Effector memory CD4-positive, alpha-beta T cell (primary cell): ENCODE results near the gene NSMF.

Experiments
- DNase-seq, 3 donors: peaks; one replicate each; pipeline ENCODE4 v3.0.0-alpha.2; 2020
- H3K27ac ChIP-seq: 2 replicates; pipeline ENCODE4 v1.7.0; 2013; ENCODE audit warnings: mild to moderate bottlenecking, low read length, moderate library complexity; ENCODE audit not compliant: insufficient read depth, poor library complexity, severe bottlenecking
- H3K27me3 ChIP-seq: replicated peaks from 2 replicates; pipeline ENCODE4 v1.7.0; 2013; ENCODE audit warnings: mild to moderate bottlenecking, low read length; ENCODE audit not compliant: insufficient read depth, control insufficient read depth, poor library complexity, severe bottlenecking
- H3K36me3 ChIP-seq: 2 replicates; pipeline ENCODE4 v1.7.0; 2013; ENCODE audit warnings: mild to moderate bottlenecking, low read length, moderate library complexity; ENCODE audit not compliant: control insufficient read depth, insufficient read depth
- H3K4me1 ChIP-seq: 2 replicates; pipeline ENCODE4 v1.7.0; 2013; ENCODE audit warnings: low read length, mild to moderate bottlenecking; ENCODE audit not compliant: control insufficient read depth, insufficient read depth, poor library complexity, severe bottlenecking
- H3K4me3 ChIP-seq: 2 replicates; pipeline ENCODE4 v1.7.0; 2013; ENCODE audit warnings: low read length, low read depth, mild to moderate bottlenecking; ENCODE audit not compliant: insufficient read depth, poor library complexity, severe bottlenecking
- H3K9me3 ChIP-seq: 2 replicates; pipeline ENCODE4 v1.7.0; 2013; ENCODE audit warnings: mild to moderate bottlenecking, low read length, moderate library complexity; ENCODE audit not compliant: control insufficient read depth

The NSMF gene

DNA sequence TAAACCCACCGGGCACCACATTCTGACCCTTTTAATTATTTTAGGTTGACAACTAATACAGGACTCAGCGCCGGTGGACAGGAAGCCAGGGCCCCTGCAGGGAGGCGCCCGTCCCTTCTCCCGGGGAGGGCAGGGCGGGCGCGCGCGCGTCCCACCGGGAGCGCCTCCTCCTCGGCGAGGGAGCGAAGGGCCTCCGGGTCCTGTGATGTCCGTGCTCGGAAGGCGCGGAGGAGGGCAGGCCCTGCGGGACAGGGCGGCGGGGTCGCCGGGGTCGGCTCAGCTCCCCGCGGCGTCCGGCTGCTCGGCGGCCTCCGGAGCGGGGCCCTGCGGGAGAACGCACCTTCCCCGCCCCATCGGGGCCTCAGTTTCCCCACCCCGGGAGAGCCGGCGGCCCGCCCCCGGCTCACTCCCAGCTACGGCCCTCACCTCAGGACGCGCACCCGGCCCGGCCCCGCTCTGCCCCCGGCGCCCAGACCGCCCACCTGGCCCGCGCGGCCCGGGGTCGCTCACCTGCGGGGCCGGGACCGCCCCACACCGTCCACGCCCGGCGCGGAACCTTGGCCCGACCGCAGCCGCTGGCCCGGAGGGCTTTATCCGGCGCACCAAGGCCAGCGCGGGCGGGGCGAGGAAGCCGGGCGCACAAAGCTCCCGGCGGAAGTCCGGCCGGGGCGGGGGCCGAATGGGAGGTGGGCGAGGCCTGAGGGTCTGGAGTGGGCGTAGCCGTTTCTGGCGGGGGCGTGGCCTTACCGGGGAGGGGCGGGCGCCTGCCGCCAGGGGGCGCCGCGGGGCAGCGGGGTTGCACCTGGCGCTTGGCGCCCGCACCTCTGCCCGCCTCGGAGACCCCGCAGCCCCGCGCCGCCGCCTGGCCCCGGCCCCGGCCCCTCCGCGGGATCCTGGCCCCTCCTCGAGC is 36.3 kb downstream of the NSMF start, which contains the start of the genes EXD3 and NOXA1:
Gene EXD3, minus strand, starts transcription at position 559 of the 910 bp plus-strand sequence. CDS start 27,805 bp downstream, outside the sequence.
Gene NOXA1, plus strand, starts transcription at position 790 of the 910 bp plus-strand sequence. CDS start 137 bp downstream, outside the sequence.
- Histone ChIP-seq H3K4me3 (peak within 1 kb of the TSS; percentile 57), H3K27me3 (no peaks in the 10 kb centered on the region), H3K9me3 (no peaks in the 10 kb centered on the region), H3K27ac (peak within 1 kb of the TSS; percentile 51), H3K4me1 (peaks cover 12% of the 10 kb centered on the region), H3K36me3 (no peaks in the 10 kb centered on the region)
- peak; percentile 86 to 92 (median 91) for DNase-seq

- Histone ChIP-seq H3K27me3 (no peaks in the 10 kb centered on the region), H3K4me3 (peak overlapping the region; percentile 57), H3K4me1 (peaks cover 12% of the 10 kb centered on the region), H3K36me3 (no peaks in the 10 kb centered on the region), H3K9me3 (no peaks in the 10 kb centered on the region), H3K27ac (no peak overlapping the region)
- no peak for DNase-seq
Measured at GRCh38 chr9:137421838-137422603, 37.1 kb downstream of the NSMF start.

DNA sequence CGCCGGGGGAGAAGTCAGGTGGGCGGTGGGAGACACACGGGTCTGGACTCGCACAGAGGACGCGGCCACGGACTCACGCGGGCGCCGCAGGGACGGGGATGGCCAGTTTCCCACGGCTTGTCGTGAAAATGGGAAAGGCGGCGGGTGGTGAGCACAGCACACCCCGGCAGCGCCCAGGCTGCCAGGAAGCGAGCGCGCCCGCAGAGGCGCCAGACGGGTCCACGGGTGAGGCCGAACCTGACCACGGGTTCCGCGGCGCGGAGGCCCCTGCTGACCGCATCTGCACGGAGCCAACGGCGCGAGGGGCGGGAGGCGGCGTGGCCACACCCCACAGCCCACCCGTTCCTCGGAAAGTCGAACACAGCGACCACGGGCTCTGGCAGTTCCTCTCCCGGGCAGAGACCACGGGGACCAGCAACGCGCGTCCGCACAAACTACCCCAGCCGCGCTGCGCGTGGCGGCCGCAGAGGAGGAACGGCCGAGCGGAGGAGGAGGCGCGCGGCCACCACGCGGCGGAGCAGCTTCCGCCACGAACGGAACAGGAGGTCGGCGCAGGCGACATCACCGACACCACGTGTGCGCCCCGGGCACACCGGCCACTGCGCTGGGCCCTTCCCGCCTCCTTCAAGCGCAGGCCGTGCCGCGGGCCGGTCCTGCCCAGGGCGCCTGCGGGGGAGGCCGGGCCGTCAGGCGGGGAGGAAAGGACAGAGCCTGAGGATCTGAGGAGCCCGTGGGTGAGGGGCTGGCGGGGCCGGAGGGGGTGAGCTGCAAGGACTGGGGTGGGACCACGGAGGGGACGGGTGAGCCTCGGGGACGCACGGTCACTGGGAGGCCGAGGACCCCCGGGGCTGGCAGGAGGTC is 41.7 kb downstream of the NSMF start:
- Histone ChIP-seq H3K4me1 (peaks cover 6% of the 10 kb centered on the region), H3K4me3 (peak overlapping the region; percentile 42), H3K27me3 (no peaks in the 10 kb centered on the region), H3K36me3 (no peaks in the 10 kb centered on the region), H3K9me3 (no peaks in the 10 kb centered on the region), H3K27ac (no peak overlapping the region)
- DNase-seq = no peak

GRCh38 chr9:137416563-137417151 is 42.5 kb downstream of the NSMF start:
- H3K4me3 ChIP-seq = no peak overlapping the region
- no peak for DNase-seq
- peaks cover 4% of the 10 kb centered on the region for H3K4me1 ChIP-seq
- H3K9me3 ChIP-seq = no peaks in the 10 kb centered on the region
- H3K27me3 ChIP-seq = no peaks in the 10 kb centered on the region
- no peaks in the 10 kb centered on the region for H3K36me3 ChIP-seq
- no peak overlapping the region for H3K27ac ChIP-seq

DNA sequence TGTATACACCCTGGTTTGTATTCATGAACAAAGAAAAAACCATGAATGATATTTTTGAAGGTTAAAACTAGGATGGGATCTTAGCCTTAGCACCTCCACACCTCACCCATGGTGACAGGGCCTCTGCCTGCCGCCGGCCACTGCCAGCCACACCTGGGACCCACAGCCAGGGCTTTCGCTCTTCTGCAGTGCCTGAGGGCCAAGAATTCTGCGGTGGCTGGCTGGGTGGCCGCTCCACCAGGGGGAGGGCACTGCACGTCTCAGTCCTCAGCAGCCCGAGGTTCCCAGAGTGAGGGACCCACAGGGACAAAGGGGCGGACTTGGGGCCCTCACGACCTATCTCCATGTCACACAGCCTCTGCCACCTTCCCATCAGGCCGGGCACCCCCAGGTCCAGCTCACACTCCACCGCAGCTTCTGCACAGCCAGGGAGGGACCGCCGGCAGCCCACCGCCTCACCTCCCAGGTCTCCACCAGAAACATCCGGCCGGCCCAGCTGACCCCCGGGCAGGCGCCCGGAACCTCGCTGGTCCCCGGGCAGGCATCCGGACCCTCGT is 43.0 kb downstream of the NSMF start:
- Histone ChIP-seq H3K36me3 (no peaks in the 10 kb centered on the region), H3K4me1 (peaks cover 8% of the 10 kb centered on the region), H3K4me3 (no peak overlapping the region), H3K27ac (no peak overlapping the region), H3K9me3 (no peaks in the 10 kb centered on the region), H3K27me3 (no peaks in the 10 kb centered on the region)
- DNase-seq = no peak

DNA sequence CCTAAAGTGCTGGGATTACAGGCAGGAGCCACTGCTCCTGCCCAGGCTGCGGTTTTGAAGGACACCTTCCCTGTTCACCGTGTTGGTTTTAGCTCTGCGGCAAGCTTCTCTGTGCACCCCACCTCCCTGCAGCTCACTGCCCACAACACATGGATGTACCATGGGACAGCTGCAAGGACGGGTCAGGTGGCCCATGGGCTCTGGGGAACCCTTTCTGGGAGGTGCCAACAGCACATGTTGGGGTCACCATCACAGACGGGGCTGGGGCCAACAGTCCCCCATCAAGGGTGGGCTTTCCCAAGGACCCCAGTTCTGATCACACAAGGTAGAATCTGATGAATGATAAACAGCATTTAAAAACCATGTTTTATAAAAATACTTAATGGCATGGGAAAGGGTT is 43.7 kb downstream of the NSMF start:
- H3K36me3 ChIP-seq = no peaks in the 10 kb centered on the region
- H3K4me3 ChIP-seq = no peak overlapping the region
- H3K27ac ChIP-seq = no peak overlapping the region
- H3K9me3 ChIP-seq = no peaks in the 10 kb centered on the region
- no peak for DNase-seq
- H3K27me3 ChIP-seq = no peaks in the 10 kb centered on the region
- H3K4me1 ChIP-seq = peaks cover 14% of the 10 kb centered on the region

DNA sequence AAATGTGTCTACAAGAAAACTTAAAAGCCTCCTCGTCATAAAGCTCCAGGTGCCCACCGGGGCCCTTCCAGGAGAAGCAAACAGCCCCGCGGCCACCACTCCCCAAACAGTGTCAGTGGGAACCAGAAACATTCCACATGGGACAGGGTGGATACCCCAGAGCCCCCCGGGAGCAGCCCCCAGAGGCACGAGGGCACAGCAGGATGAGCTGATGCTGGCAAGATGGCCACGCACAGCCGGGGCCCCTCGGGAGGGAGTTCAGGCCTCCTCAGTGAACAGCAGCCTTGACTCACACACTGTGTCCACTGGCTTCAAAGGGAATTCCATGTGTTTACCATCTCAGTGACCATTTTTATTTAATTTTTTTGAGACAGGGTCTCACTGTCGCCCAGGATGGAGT is 46.7 kb downstream of the NSMF start:
- Histone ChIP-seq H3K4me1 (peaks cover 17% of the 10 kb centered on the region), H3K9me3 (no peaks in the 10 kb centered on the region), H3K27me3 (no peaks in the 10 kb centered on the region), H3K27ac (no peak overlapping the region), H3K36me3 (no peaks in the 10 kb centered on the region), H3K4me3 (no peak overlapping the region)
- DNase-seq = no peak

GRCh38 chr9:137411645-137412380 is 47.3 kb downstream of the NSMF start:
- Histone ChIP-seq H3K36me3 (no peaks in the 10 kb centered on the region), H3K27ac (no peak overlapping the region), H3K4me3 (no peak overlapping the region), H3K27me3 (no peaks in the 10 kb centered on the region), H3K4me1 (peaks cover 24% of the 10 kb centered on the region), H3K9me3 (no peaks in the 10 kb centered on the region)
- DNase-seq = no peak
